SK-N-SH treated with all-trans-retinoic acid at 6 μM for 48 hours (cell line): ENCODE data around the gene LAMA2.

Source experiments
- ATAC-seq: fragments of 200-7000 bp; cut with Tn5 transposase; 3 replicates; pipeline ENCODE4 v1.9.1; 2020; ENCODE audit warnings: mild to moderate bottlenecking, moderate library complexity
- BACH2 ChIP-seq: fragments of 250-450 bp; sonication (Bioruptor Pico); IDR thresholded peaks from 2 replicates; pipeline ENCODE4 v1.9.0; 2021; ENCODE audit warnings: mild to moderate bottlenecking, borderline replicate concordance
- CREB5 ChIP-seq: fragments of 250-450 bp; sonication (Bioruptor Pico); IDR thresholded peaks from 2 replicates; pipeline ENCODE4 v1.5.1; 2020; ENCODE audit warnings: low read depth, mild to moderate bottlenecking, moderate library complexity
- CSRNP3 ChIP-seq: fragments of 250-450 bp; sonication (Bioruptor Pico); IDR thresholded peaks from 2 replicates; pipeline ENCODE4 v1.5.1; 2021; ENCODE audit warnings: mild to moderate bottlenecking, moderate library complexity
- ESRRG ChIP-seq: fragments of 250-450 bp; sonication (Bioruptor Pico); IDR thresholded peaks from 2 replicates; pipeline ENCODE4 v1.6.1; 2021; ENCODE audit warnings: mild to moderate bottlenecking
- OSR1 ChIP-seq: fragments of 250-450 bp; sonication (Bioruptor Pico); IDR thresholded peaks from 2 replicates; pipeline ENCODE4 v1.8.0; 2022; ENCODE audit warnings: moderate library complexity, mild to moderate bottlenecking, inconsistent platforms
- POU6F1 ChIP-seq: fragments of 250-450 bp; sonication (Bioruptor Pico); IDR thresholded peaks from 2 replicates; pipeline ENCODE4 v1.8.0; 2021; ENCODE audit warnings: low read depth, mild to moderate bottlenecking, moderate library complexity, borderline replicate concordance
- PPARA ChIP-seq: fragments of 250-450 bp; sonication (Bioruptor Pico); IDR thresholded peaks from 2 replicates; pipeline ENCODE4 v1.5.0; 2020; ENCODE audit warnings: mild to moderate bottlenecking, borderline replicate concordance
- RARB ChIP-seq: fragments of 250-450 bp; sonication (Bioruptor Pico); IDR thresholded peaks from 2 replicates; pipeline ENCODE4 v1.8.0; 2021; ENCODE audit warnings: mild to moderate bottlenecking, moderate library complexity
- SNAI2 ChIP-seq: fragments of 250-450 bp; sonication (Bioruptor Pico); IDR thresholded peaks from 2 replicates; pipeline ENCODE4 v1.5.0; 2020; ENCODE audit warnings: mild to moderate bottlenecking, moderate library complexity
- TCF4 ChIP-seq: fragments of 250-450 bp; sonication (Bioruptor Pico); IDR thresholded peaks from 2 replicates; pipeline ENCODE4 v1.8.0; 2021; ENCODE audit warnings: mild to moderate bottlenecking, moderate library complexity, borderline replicate concordance
- ZC3H10 ChIP-seq: fragments of 250-450 bp; sonication (Bioruptor Pico); IDR thresholded peaks from 2 replicates; pipeline ENCODE4 v1.5.1; 2021; ENCODE audit warnings: mild to moderate bottlenecking, moderate library complexity
- ZFP3 ChIP-seq: fragments of 250-450 bp; sonication (Bioruptor Pico); IDR thresholded peaks from 2 replicates; pipeline ENCODE4 v1.5.0; 2020; ENCODE audit warnings: mild to moderate bottlenecking, moderate library complexity
- ZFP30 ChIP-seq: fragments of 450-650 bp; formaldehyde crosslinking; IDR thresholded peaks from 2 replicates; pipeline ENCODE4 v1.5.0; 2022; ENCODE audit warnings: mild to moderate bottlenecking, moderate library complexity
- ZNF565 ChIP-seq: fragments of 450-650 bp; formaldehyde crosslinking; conservative IDR thresholded peaks from 2 replicates; pipeline ENCODE4 v1.5.0; 2020; ENCODE audit warnings: low read depth, mild to moderate bottlenecking, moderate library complexity
- ZNF8 ChIP-seq: fragments of 450-650 bp; formaldehyde crosslinking; IDR thresholded peaks from 2 replicates; pipeline ENCODE4 v1.5.0; 2020; ENCODE audit warnings: mild to moderate bottlenecking, moderate library complexity
- TF ChIP-seq, protein P1 (sequence below): fragments of 250-450 bp; sonication (Bioruptor Pico); IDR thresholded peaks from 2 replicates; pipeline ENCODE4 v1.8.0; 2020; ENCODE audit warnings: mild to moderate bottlenecking, moderate library complexity, borderline replicate concordance
- TF ChIP-seq, protein P2 (sequence below): fragments of 250-450 bp; sonication (Bioruptor Pico); IDR thresholded peaks from 2 replicates; pipeline ENCODE4 v1.5.0; 2020; ENCODE audit warnings: mild to moderate bottlenecking, moderate library complexity

Gene LAMA2

GRCh38 chr6:129284225-129284624 is 401.3 kb downstream of the LAMA2 start:
- no peak for TF ChIP-seq SNAI2 (CRISPR knock-in tag)
- no peak for TF ChIP-seq ZNF8
- no peak for TF ChIP-seq CREB5
- TF ChIP-seq ZFP30 = no peak
- no peak for TF ChIP-seq CSRNP3 (CRISPR knock-in tag)
- no peak for TF ChIP-seq ZNF565 (CRISPR knock-in tag)
- TF ChIP-seq BACH2 (CRISPR knock-in tag) = no peak
- TF ChIP-seq, protein P1, sequence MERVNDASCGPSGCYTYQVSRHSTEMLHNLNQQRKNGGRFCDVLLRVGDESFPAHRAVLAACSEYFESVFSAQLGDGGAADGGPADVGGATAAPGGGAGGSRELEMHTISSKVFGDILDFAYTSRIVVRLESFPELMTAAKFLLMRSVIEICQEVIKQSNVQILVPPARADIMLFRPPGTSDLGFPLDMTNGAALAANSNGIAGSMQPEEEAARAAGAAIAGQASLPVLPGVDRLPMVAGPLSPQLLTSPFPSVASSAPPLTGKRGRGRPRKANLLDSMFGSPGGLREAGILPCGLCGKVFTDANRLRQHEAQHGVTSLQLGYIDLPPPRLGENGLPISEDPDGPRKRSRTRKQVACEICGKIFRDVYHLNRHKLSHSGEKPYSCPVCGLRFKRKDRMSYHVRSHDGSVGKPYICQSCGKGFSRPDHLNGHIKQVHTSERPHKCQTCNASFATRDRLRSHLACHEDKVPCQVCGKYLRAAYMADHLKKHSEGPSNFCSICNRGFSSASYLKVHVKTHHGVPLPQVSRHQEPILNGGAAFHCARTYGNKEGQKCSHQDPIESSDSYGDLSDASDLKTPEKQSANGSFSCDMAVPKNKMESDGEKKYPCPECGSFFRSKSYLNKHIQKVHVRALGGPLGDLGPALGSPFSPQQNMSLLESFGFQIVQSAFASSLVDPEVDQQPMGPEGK (CRISPR knock-in tag) = no peak
- TF ChIP-seq ZC3H10 (CRISPR knock-in tag) = no peak
- no peak for TF ChIP-seq OSR1 (CRISPR knock-in tag)
- no peak for TF ChIP-seq ZFP3 (CRISPR knock-in tag)
- ATAC-seq = no peak

GRCh38 chr6:129287231-129288177 is 404.6 kb downstream of the LAMA2 start:
- TF ChIP-seq TCF4 (CRISPR knock-in tag) (no peak), ZC3H10 (CRISPR knock-in tag) (no peak), CREB5 (no peak), PPARA (CRISPR knock-in tag) (no peak), ESRRG (CRISPR knock-in tag) (no peak), ZFP30 (no peak), CSRNP3 (CRISPR knock-in tag) (no peak), RARB (CRISPR knock-in tag) (no peak)

GRCh38 chr6:129289442-129289841 is 406.5 kb downstream of the LAMA2 start:
- TF ChIP-seq, protein P2, sequence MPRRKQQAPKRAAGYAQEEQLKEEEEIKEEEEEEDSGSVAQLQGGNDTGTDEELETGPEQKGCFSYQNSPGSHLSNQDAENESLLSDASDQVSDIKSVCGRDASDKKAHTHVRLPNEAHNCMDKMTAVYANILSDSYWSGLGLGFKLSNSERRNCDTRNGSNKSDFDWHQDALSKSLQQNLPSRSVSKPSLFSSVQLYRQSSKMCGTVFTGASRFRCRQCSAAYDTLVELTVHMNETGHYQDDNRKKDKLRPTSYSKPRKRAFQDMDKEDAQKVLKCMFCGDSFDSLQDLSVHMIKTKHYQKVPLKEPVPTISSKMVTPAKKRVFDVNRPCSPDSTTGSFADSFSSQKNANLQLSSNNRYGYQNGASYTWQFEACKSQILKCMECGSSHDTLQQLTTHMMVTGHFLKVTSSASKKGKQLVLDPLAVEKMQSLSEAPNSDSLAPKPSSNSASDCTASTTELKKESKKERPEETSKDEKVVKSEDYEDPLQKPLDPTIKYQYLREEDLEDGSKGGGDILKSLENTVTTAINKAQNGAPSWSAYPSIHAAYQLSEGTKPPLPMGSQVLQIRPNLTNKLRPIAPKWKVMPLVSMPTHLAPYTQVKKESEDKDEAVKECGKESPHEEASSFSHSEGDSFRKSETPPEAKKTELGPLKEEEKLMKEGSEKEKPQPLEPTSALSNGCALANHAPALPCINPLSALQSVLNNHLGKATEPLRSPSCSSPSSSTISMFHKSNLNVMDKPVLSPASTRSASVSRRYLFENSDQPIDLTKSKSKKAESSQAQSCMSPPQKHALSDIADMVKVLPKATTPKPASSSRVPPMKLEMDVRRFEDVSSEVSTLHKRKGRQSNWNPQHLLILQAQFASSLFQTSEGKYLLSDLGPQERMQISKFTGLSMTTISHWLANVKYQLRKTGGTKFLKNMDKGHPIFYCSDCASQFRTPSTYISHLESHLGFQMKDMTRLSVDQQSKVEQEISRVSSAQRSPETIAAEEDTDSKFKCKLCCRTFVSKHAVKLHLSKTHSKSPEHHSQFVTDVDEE = no peak
- TF ChIP-seq POU6F1 = no peak
- no peak for TF ChIP-seq CSRNP3 (CRISPR knock-in tag)
- TF ChIP-seq RARB (CRISPR knock-in tag) = no peak
- TF ChIP-seq, protein P1 (CRISPR knock-in tag) = no peak

More at GRCh38 chr6:129287231-129288177, 404.6 kb downstream of the LAMA2 start:
- no peak for ATAC-seq

More at GRCh38 chr6:129289442-129289841, 406.5 kb downstream of the LAMA2 start:
- no peak for ATAC-seq
